Right lobe of liver (tissue), 6 donors: ENCODE measurements around the gene SLC5A6. TPM values are rescaled to one million over a fixed set of nuclear protein-coding genes. Genes with fewer than 3 reads are reported as not detected.

Experiments
- ATAC-seq, 4 donors: fragments of 200-7000 bp; cut with Tn5 transposase; one replicate each; pipeline ENCODE4 v1.9.1; 2020; ENCODE audit warnings: mild to moderate bottlenecking in 4 of 4, moderate library complexity in 4 of 4
- DNase-seq, 3 donors: peaks; one replicate each; pipeline ENCODE4 v3.0.0-alpha.2; 2020
- H3K27ac ChIP-seq, 3 donors: fragments of 200-600 bp; one replicate each; pipeline ENCODE4 v1.8.0; 2022
- H3K27me3 ChIP-seq, 2 donors: fragments of 200-600 bp; one replicate each; pipeline ENCODE4 v1.8.0; 2022
- H3K36me3 ChIP-seq, 4 donors: fragments of 200-600 bp; sonication (generic) in 1 of 4; one replicate each; pipeline versions ENCODE4 v1.5.1 to v1.8.0; 2017 to 2022; ENCODE audit warnings: control low read depth in 1 of 4
- H3K4me1 ChIP-seq, 4 donors: fragments of 200-600 bp; sonication (generic) in 1 of 4; one replicate each; pipeline versions ENCODE4 v1.5.1 to v1.8.0; 2017 to 2022; ENCODE audit warnings: control low read depth in 1 of 4
- H3K4me3 ChIP-seq, 3 donors: fragments of 200-600 bp; one replicate each; pipeline ENCODE4 v1.8.0; 2022
- H3K9me3 ChIP-seq, 4 donors: fragments of 200-600 bp; sonication (generic) in 1 of 4; one replicate each; pipeline versions ENCODE4 v1.5.1 to v1.8.0; 2017 to 2022; ENCODE audit warnings: control low read depth in 1 of 4
- POLR2A ChIP-seq: fragments of 450-650 bp; IDR thresholded peaks from one replicate; pipeline ENCODE4 v1.6.1; 2017; ENCODE audit warnings: antibody characterized with exemption, mild to moderate bottlenecking
- WGBS: methylation state at CpG from one replicate; pipeline ENCODE4 v1.1.6; 2018; ENCODE audit warnings: low coverage, low lambda C conversion rate; ENCODE audit not compliant: insufficient coverage; ENCODE audit errors: missing lambda C conversion rate; 5-methylcytosine and 5-hydroxymethylcytosine counted together
- intact Hi-C, 2 donors: fragments of 100-400 bp; cut with DNase I; formaldehyde crosslinking; loops; one replicate each; pipeline versions ENCODE4 v1.11.2 to v1.14.1; 2022
- total RNA-seq, 6 experiments: library from RNA; depleted of rRNA in 2 of 6; stranded (reverse); fragments of >200 nt in 2 of 6; fragmentation: NEBNext Ultra II Directional in 3 of 6; extraction: Animal tissue kit (Norgen Biotek cat#: 25700) in 3 of 6; gene quantifications; one replicate each; pipeline versions ENCODE4 v1.1.0 to v1.2.4, GENCODE V29; 2016 to 2023
- TF ChIP-seq, protein P1 (sequence below), 4 donors: fragments of 200-600 bp in 3 of 4; fragments of 450-650 bp in 1 of 4; IDR thresholded peaks; one replicate each; pipeline versions ENCODE4 v1.5.1 to v1.8.0; 2016 to 2022; ENCODE audit warnings: antibody characterized with exemption in 4 of 4, mild to moderate bottlenecking in 2 of 4
- donor health status: DM: no; HTN: yes; CAD: no.
- donor health status: DM: no; HTN: no; CAD: no.
- donor health status: DM: no; HTN: no; CAD: no.
- donor health status: DM: no; HTN: yes; CAD: no.
- donor health status: DM: no; HTN: yes; CAD: no.

Gene SLC5A6
- total RNA-seq, 6 experiments from 2014 or later: 57.5 to 151 (median 90.3) TPM

DNA sequence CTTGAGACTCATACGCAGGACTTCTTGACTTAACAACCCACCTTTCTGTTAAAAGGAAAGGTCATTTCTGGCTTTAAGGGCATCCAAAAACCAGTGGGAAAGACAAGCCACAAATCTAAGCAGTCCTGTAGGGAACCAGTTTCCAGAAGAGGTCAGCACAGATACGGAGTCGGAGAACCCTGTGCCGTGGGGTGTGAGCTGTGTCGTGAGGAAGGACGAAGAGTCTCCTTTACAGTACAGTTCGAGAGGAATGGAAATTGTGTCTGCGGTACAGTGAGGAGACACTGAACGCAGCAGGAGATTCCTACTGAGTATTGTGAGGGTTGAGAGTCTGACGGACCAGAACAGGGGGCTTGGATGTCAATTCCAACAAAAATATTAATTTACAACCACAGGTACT, 33.0 kb upstream of the SLC5A6 start:
- 79% methylated on average over 10 of the region's 10 CpGs for WGBS
- Histone ChIP-seq H3K36me3 (peaks cover 0 to 40% (median 14%) of the 10 kb centered on the region in 4 donors), H3K27me3 (no peaks in the 10 kb centered on the region), H3K9me3 (no peaks in the 10 kb centered on the region), H3K4me1 (no peaks in the 10 kb centered on the region), H3K4me3 (no peak overlapping the region), H3K27ac (no peak overlapping the region)
- TF ChIP-seq, protein P1, sequence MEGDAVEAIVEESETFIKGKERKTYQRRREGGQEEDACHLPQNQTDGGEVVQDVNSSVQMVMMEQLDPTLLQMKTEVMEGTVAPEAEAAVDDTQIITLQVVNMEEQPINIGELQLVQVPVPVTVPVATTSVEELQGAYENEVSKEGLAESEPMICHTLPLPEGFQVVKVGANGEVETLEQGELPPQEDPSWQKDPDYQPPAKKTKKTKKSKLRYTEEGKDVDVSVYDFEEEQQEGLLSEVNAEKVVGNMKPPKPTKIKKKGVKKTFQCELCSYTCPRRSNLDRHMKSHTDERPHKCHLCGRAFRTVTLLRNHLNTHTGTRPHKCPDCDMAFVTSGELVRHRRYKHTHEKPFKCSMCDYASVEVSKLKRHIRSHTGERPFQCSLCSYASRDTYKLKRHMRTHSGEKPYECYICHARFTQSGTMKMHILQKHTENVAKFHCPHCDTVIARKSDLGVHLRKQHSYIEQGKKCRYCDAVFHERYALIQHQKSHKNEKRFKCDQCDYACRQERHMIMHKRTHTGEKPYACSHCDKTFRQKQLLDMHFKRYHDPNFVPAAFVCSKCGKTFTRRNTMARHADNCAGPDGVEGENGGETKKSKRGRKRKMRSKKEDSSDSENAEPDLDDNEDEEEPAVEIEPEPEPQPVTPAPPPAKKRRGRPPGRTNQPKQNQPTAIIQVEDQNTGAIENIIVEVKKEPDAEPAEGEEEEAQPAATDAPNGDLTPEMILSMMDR (IDR thresholded peaks at IDR 0.05): no peak
- TF ChIP-seq POLR2A: no peak
- no peak for ATAC-seq
- no peak for DNase-seq
- intact Hi-C loops: no loop called here

DNA sequence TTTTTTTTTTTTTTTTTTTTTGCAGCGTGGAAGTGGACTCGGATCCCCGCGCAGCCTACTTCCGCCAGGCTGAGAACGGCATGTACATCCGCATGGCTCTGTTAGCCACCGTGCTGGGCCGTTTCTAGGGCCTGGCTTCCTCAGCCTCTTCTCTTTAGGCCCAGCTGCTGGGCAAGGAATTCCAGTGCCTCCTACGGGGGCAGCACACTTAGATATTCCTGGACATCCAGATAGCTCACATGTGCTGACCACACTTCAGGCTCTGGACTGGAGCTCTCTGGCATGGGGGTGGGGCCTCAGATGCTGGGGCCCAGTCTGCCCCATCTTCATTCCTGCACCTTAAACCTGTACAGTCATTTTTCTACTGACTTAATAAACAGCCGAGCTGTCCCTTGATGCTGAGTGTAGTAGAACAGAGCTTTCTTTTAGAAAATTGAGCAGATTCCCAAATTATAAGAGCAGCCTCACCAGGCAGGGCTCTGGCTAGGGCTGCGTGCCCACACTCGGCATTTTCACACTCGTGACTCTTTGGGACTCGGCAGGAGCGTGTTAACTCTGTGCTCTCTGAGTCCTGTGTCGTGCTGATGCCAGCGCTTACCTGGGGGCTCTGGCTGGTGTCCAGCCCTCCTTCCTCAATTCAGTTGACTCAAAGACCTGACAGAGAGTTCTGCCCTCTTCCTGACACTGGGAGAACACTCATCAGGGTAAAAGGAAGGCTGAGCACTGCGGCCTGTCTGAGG, 31.5 kb upstream of the SLC5A6 start:
- Histone ChIP-seq H3K9me3 (no peaks in the 10 kb centered on the region), H3K4me3 (no peak overlapping the region), H3K36me3 (peaks cover 0 to 55% (median 22%) of the 10 kb centered on the region in 4 donors), H3K27me3 (no peaks in the 10 kb centered on the region), H3K27ac (no peak overlapping the region), H3K4me1 (no peaks in the 10 kb centered on the region)
- ATAC-seq: no peak
- TF ChIP-seq, protein P1 (IDR thresholded peaks at IDR 0.05): no peak
- no peak for TF ChIP-seq POLR2A
- DNase-seq: no peak
- 92% methylated on average over 6 of the region's 19 CpGs for WGBS
- intact Hi-C loops: no loop called here

DNA sequence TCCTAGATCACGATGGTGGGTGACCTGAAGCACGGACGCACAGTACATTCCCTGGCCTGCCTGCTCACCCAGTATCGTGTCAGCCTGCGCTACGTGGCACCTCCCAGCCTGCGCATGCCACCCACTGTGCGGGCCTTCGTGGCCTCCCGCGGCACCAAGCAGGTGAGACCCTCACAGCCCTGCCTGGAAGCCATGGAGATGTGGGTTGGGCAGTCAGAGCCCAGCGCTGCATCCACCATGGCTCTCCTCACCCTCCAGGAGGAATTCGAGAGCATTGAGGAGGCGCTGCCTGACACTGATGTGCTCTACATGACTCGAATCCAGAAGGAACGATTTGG, 30.5 kb upstream of the SLC5A6 start:
- no CpG with 5 or more reads among the region's 16 CpGs for WGBS
- no peak for DNase-seq
- no peaks in the 10 kb centered on the region for H3K4me1 ChIP-seq
- no peak for ATAC-seq
- H3K27ac ChIP-seq: no peak overlapping the region
- no peaks in the 10 kb centered on the region for H3K9me3 ChIP-seq
- no peaks in the 10 kb centered on the region for H3K27me3 ChIP-seq
- no peak for TF ChIP-seq POLR2A
- TF ChIP-seq, protein P1 (IDR thresholded peaks at IDR 0.05): no peak
- peaks cover 0 to 65% (median 30%) of the 10 kb centered on the region in 4 donors for H3K36me3 ChIP-seq
- H3K4me3 ChIP-seq: no peak overlapping the region
- intact Hi-C loops: no loop called here

DNA sequence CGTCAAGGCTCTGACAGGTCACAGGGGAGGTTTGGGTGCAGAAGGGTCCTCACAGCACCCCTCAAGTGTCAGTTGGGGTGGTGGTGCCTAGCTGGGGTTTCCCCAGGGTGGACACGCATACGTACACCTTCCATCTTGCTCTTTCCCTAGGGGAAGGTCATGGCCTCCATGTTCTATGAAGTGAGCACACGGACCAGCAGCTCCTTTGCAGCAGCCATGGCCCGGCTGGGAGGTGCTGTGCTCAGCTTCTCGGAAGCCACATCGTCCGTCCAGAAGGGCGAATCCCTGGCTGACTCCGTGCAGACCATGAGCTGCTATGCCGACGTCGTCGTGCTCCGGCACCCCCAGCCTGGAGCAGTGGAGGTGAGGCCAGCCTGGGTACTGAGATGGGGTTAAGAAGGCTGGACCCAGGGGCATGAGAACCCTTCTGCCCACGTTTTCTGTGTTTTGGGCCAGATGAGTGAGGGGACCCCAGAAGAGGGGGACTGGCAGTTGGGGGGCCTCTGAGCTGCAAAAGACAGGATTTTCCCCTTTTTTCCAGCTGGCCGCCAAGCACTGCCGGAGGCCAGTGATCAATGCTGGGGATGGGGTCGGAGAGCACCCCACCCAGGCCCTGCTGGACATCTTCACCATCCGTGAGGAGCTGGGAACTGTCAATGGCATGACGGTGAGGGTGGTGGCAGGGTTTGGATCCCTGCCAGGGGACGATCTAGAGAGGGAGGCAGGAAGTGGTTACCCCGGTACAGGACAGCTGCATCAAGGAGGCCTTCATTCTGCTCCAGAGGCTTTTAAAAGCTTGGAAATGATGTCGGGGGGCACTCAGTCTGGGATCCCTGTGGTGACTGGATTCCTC, 29.9 kb upstream of the SLC5A6 start:
- DNase-seq: no peak
- H3K36me3 ChIP-seq: peaks cover 0 to 71% (median 33%) of the 10 kb centered on the region in 4 donors
- ATAC-seq: no peak
- 68% methylated on average over 8 of the region's 24 CpGs for WGBS
- no peaks in the 10 kb centered on the region for H3K27me3 ChIP-seq
- TF ChIP-seq, protein P1 (IDR thresholded peaks at IDR 0.05): no peak
- H3K4me3 ChIP-seq: no peak overlapping the region
- no peaks in the 10 kb centered on the region for H3K9me3 ChIP-seq
- no peak overlapping the region for H3K27ac ChIP-seq
- intact Hi-C loops: no loop called here
- H3K4me1 ChIP-seq: no peaks in the 10 kb centered on the region
